WTC11 (cell line): ENCODE measurements around the gene HOXA10. TPM values are rescaled to one million over a fixed set of nuclear protein-coding genes. Genes with fewer than 3 reads are reported as not detected.

Experiments used
- ATAC-seq: fragments of 200-7000 bp; cut with Tn5 transposase; 2 replicates; pipeline ENCODE4 v1.10.0; 2021; ENCODE audit warnings: mild to moderate bottlenecking, moderate library complexity
- CTCF ChIA-PET: fragments of 300-600 bp; sonication (Branson Sonifier 250); formaldehyde crosslinking; loops from one replicate; lab custom pipeline; 2021; ENCODE audit warnings: antibody characterized with exemption; lab: Charles Lee
- POLR2A ChIA-PET: fragments of 350-600 bp; sonication (Branson Sonifier 250); formaldehyde crosslinking; loops from one replicate; lab custom pipeline; 2021; ENCODE audit warnings: antibody characterized with exemption; lab: Charles Lee
- DNase-seq: peaks from one replicate; pipeline ENCODE4 v3.0.0; 2021; ENCODE audit warnings: low spot score
- H3K27ac Mint-ChIP-seq: 2 replicates; pipeline ENCODE4 v1.8.0; 2021; ENCODE audit warnings: mixed read lengths
- H3K27me3 Mint-ChIP-seq: 2 replicates; pipeline ENCODE4 v1.8.0; 2021; ENCODE audit warnings: low read depth, mild to moderate bottlenecking, moderate library complexity, mixed read lengths
- H3K36me3 Mint-ChIP-seq: 2 replicates; pipeline ENCODE4 v1.8.0; 2021; ENCODE audit warnings: mixed read lengths
- H3K4me1 Mint-ChIP-seq: 2 replicates; pipeline ENCODE4 v1.8.0; 2022; ENCODE audit warnings: mixed read lengths
- H3K4me3 Mint-ChIP-seq: 2 replicates; pipeline ENCODE4 v1.8.0; 2021; ENCODE audit warnings: mild to moderate bottlenecking, moderate library complexity, mixed read lengths
- H3K9me3 Mint-ChIP-seq: 2 replicates; pipeline ENCODE4 v1.8.0; 2021; ENCODE audit warnings: mixed read lengths
- ATF1 ChIP-seq: sonication (generic); formaldehyde crosslinking; IDR thresholded peaks from 2 replicates; pipeline ENCODE4 v1.8.1; 2023; ENCODE audit warnings: mild to moderate bottlenecking, moderate library complexity, missing genetic modification reagents
- CBFB ChIP-seq: sonication (generic); formaldehyde crosslinking; IDR thresholded peaks from 2 replicates; pipeline ENCODE4 v1.8.1; 2022; ENCODE audit warnings: mild to moderate bottlenecking, low read depth, missing genetic modification reagents
- CDX4 ChIP-seq: fragments of 250-450 bp; sonication (Bioruptor Pico); IDR thresholded peaks from 2 replicates; pipeline ENCODE4 v1.9.0; 2021; ENCODE audit warnings: moderate library complexity, mild to moderate bottlenecking, inconsistent platforms, borderline replicate concordance
- ESRRA ChIP-seq: sonication (generic); formaldehyde crosslinking; IDR thresholded peaks from 2 replicates; pipeline ENCODE4 v1.8.1; 2022; ENCODE audit warnings: mild to moderate bottlenecking, missing genetic modification reagents, borderline replicate concordance
- MXD4 ChIP-seq: fragments of 250-450 bp; sonication (Bioruptor Pico); IDR thresholded peaks from 2 replicates; pipeline ENCODE4 v1.8.0; 2021; ENCODE audit warnings: mild to moderate bottlenecking, moderate library complexity, borderline replicate concordance
- NFATC4 ChIP-seq: fragments of 250-450 bp; sonication (Bioruptor Pico); IDR thresholded peaks from 2 replicates; pipeline ENCODE4 v1.9.0; 2021; ENCODE audit warnings: mild to moderate bottlenecking
- NR1H2 ChIP-seq: sonication (generic); formaldehyde crosslinking; IDR thresholded peaks from 2 replicates; pipeline ENCODE4 v1.9.0; 2021; ENCODE audit warnings: mild to moderate bottlenecking, moderate library complexity, missing genetic modification reagents
- NR2C2 ChIP-seq: sonication (generic); formaldehyde crosslinking; IDR thresholded peaks from 2 replicates; pipeline ENCODE4 v1.8.0; 2022; ENCODE audit warnings: mild to moderate bottlenecking, missing genetic modification reagents
- OVOL2 ChIP-seq: fragments of 250-450 bp; sonication (Bioruptor Pico); IDR thresholded peaks from 2 replicates; pipeline ENCODE4 v1.9.0; 2021; ENCODE audit warnings: mild to moderate bottlenecking, borderline replicate concordance
- RORB ChIP-seq: fragments of 250-450 bp; sonication (Bioruptor Pico); IDR thresholded peaks from 2 replicates; pipeline ENCODE4 v1.9.0; 2021; ENCODE audit warnings: mild to moderate bottlenecking
- SMAD3 ChIP-seq: sonication (generic); formaldehyde crosslinking; IDR thresholded peaks from 2 replicates; pipeline ENCODE4 v1.8.0; 2022; ENCODE audit warnings: missing genetic modification reagents, mild to moderate bottlenecking, borderline replicate concordance
- SMAD4 ChIP-seq: sonication (generic); formaldehyde crosslinking; IDR thresholded peaks from 2 replicates; pipeline ENCODE4 v1.8.0; 2022; ENCODE audit warnings: mild to moderate bottlenecking, missing genetic modification reagents
- TCF7 ChIP-seq: sonication (generic); formaldehyde crosslinking; IDR thresholded peaks from 2 replicates; pipeline ENCODE4 v1.8.0; 2022; ENCODE audit warnings: mild to moderate bottlenecking, low read depth, missing genetic modification reagents, moderate library complexity
- ZNF121 ChIP-seq: sonication (generic); formaldehyde crosslinking; IDR thresholded peaks from 2 replicates; pipeline ENCODE4 v1.8.0; 2023; ENCODE audit warnings: missing genetic modification reagents
- ZNF512 ChIP-seq: sonication (generic); formaldehyde crosslinking; IDR thresholded peaks from 2 replicates; pipeline ENCODE4 v1.8.1; 2022; ENCODE audit warnings: missing genetic modification reagents, borderline replicate concordance
- total RNA-seq: library from RNA; stranded (reverse); gene quantifications from 3 replicates; pipeline ENCODE4 v1.2.3, GENCODE V29; 2021
- TF ChIP-seq, protein P1 (sequence below): sonication (generic); formaldehyde crosslinking; IDR thresholded peaks from 2 replicates; pipeline ENCODE4 v1.8.1; 2022; ENCODE audit warnings: low read depth, mild to moderate bottlenecking, moderate library complexity, missing genetic modification reagents, borderline replicate concordance
- TF ChIP-seq, protein P2 (sequence below): sonication (generic); formaldehyde crosslinking; IDR thresholded peaks from 2 replicates; pipeline ENCODE4 v1.8.0; 2022; ENCODE audit warnings: missing genetic modification reagents
- TF ChIP-seq, protein P3 (sequence below): sonication (generic); formaldehyde crosslinking; IDR thresholded peaks from 2 replicates; pipeline ENCODE4 v1.8.1; 2023; ENCODE audit warnings: mild to moderate bottlenecking, moderate library complexity, missing genetic modification reagents
- TF ChIP-seq, protein P4 (sequence below): sonication (generic); formaldehyde crosslinking; IDR thresholded peaks from 2 replicates; pipeline ENCODE4 v1.8.0; 2023; ENCODE audit warnings: missing genetic modification reagents
- TF ChIP-seq, protein P5 (sequence below): fragments of 200-600 bp; IDR thresholded peaks from 2 replicates; pipeline ENCODE4 v1.8.0; 2022; ENCODE audit warnings: antibody characterized with exemption
- TF ChIP-seq, protein P6 (sequence below): fragments of 250-450 bp; sonication (Bioruptor Pico); IDR thresholded peaks from 2 replicates; pipeline ENCODE4 v1.9.0; 2021; ENCODE audit warnings: mild to moderate bottlenecking
- TF ChIP-seq, protein P7 (sequence below): sonication (generic); formaldehyde crosslinking; IDR thresholded peaks from 2 replicates; pipeline ENCODE4 v1.8.0; 2022; ENCODE audit warnings: mild to moderate bottlenecking, missing genetic modification reagents

HOXA10 gene
- total RNA-seq, 1 experiment from 2014 or later, result 0.07 TPM

DNA sequence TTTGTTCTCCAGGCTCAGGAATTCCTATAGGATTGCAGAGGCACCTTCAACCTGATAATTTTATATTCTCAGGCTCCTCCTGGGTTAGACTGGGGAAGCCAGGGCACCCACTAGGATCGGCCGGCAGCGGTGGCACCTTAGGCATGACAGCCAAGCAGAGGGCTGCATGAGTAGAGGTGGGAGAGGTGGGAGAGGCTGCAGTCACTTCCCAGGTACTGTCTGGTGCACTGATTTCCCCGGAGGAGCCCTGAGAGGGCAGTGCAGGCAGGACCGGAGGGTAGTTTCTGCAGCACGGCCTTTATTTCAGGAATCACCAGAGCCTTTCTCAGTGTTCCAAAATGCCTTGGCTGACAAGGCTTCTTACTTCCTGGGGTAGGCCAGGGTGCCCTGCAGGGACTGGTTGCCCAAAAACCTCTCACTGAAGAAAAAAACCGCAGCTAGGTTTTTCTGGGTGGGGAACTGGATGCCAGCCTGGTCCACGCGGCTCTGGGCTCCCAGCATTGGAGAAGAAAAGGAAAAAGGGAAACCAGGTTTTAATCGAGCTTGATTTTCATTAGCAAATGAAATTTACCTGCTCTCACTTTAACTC, 29.3 kb upstream of the HOXA10 start:
- no peaks in the 10 kb centered on the region for H3K36me3 Mint-ChIP-seq
- TF ChIP-seq TCF7 (CRISPR knock-in tag) (no peak), ZNF512 (CRISPR knock-in tag) (no peak), NR2C2 (CRISPR knock-in tag) (no peak), OVOL2 (no peak), SMAD3 (no peak), CBFB (CRISPR knock-in tag) (no peak), NFATC4 (CRISPR knock-in tag) (no peak), CDX4 (no peak)
- TF ChIP-seq, protein P1, sequence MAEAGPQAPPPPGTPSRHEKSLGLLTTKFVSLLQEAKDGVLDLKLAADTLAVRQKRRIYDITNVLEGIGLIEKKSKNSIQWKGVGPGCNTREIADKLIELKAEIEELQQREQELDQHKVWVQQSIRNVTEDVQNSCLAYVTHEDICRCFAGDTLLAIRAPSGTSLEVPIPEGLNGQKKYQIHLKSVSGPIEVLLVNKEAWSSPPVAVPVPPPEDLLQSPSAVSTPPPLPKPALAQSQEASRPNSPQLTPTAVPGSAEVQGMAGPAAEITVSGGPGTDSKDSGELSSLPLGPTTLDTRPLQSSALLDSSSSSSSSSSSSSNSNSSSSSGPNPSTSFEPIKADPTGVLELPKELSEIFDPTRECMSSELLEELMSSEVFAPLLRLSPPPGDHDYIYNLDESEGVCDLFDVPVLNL, result no peak
- TF ChIP-seq, protein P2, sequence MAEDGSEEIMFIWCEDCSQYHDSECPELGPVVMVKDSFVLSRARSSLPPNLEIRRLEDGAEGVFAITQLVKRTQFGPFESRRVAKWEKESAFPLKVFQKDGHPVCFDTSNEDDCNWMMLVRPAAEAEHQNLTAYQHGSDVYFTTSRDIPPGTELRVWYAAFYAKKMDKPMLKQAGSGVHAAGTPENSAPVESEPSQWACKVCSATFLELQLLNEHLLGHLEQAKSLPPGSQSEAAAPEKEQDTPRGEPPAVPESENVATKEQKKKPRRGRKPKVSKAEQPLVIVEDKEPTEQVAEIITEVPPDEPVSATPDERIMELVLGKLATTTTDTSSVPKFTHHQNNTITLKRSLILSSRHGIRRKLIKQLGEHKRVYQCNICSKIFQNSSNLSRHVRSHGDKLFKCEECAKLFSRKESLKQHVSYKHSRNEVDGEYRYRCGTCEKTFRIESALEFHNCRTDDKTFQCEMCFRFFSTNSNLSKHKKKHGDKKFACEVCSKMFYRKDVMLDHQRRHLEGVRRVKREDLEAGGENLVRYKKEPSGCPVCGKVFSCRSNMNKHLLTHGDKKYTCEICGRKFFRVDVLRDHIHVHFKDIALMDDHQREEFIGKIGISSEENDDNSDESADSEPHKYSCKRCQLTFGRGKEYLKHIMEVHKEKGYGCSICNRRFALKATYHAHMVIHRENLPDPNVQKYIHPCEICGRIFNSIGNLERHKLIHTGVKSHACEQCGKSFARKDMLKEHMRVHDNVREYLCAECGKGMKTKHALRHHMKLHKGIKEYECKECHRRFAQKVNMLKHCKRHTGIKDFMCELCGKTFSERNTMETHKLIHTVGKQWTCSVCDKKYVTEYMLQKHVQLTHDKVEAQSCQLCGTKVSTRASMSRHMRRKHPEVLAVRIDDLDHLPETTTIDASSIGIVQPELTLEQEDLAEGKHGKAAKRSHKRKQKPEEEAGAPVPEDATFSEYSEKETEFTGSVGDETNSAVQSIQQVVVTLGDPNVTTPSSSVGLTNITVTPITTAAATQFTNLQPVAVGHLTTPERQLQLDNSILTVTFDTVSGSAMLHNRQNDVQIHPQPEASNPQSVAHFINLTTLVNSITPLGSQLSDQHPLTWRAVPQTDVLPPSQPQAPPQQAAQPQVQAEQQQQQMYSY (CRISPR knock-in tag), result no peak
- peaks cover 96% of the 10 kb centered on the region for H3K27me3 Mint-ChIP-seq

GRCh38 chr7:27202862-27203134, 28.7 kb upstream of the HOXA10 start:
- POLR2A ChIA-PET, result no interaction called here
- Mint-ChIP-seq H3K4me1 (peaks cover 36% of the 10 kb centered on the region), H3K9me3 (no peaks in the 10 kb centered on the region), H3K36me3 (no peaks in the 10 kb centered on the region), H3K4me3 (no peak overlapping the region), H3K27ac (no peak overlapping the region), H3K27me3 (peaks cover 96% of the 10 kb centered on the region)
- TF ChIP-seq, protein P3, sequence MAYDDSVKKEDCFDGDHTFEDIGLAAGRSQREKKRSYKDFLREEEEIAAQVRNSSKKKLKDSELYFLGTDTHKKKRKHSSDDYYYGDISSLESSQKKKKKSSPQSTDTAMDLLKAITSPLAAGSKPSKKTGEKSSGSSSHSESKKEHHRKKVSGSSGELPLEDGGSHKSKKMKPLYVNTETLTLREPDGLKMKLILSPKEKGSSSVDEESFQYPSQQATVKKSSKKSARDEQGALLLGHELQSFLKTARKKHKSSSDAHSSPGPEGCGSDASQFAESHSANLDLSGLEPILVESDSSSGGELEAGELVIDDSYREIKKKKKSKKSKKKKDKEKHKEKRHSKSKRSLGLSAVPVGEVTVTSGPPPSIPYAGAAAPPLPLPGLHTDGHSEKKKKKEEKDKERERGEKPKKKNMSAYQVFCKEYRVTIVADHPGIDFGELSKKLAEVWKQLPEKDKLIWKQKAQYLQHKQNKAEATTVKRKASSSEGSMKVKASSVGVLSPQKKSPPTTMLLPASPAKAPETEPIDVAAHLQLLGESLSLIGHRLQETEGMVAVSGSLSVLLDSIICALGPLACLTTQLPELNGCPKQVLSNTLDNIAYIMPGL (CRISPR knock-in tag), result no peak
- TF ChIP-seq ESRRA (CRISPR knock-in tag), result no peak
- TF ChIP-seq, protein P4, sequence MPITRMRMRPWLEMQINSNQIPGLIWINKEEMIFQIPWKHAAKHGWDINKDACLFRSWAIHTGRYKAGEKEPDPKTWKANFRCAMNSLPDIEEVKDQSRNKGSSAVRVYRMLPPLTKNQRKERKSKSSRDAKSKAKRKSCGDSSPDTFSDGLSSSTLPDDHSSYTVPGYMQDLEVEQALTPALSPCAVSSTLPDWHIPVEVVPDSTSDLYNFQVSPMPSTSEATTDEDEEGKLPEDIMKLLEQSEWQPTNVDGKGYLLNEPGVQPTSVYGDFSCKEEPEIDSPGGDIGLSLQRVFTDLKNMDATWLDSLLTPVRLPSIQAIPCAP (CRISPR knock-in tag), result no peak
- TF ChIP-seq OVOL2, result no peak
- TF ChIP-seq MXD4 (CRISPR knock-in tag), result no peak
- TF ChIP-seq NFATC4 (CRISPR knock-in tag), result no peak
- no peak for TF ChIP-seq ZNF121
- no peak for TF ChIP-seq ATF1 (CRISPR knock-in tag)
- TF ChIP-seq, protein P5, sequence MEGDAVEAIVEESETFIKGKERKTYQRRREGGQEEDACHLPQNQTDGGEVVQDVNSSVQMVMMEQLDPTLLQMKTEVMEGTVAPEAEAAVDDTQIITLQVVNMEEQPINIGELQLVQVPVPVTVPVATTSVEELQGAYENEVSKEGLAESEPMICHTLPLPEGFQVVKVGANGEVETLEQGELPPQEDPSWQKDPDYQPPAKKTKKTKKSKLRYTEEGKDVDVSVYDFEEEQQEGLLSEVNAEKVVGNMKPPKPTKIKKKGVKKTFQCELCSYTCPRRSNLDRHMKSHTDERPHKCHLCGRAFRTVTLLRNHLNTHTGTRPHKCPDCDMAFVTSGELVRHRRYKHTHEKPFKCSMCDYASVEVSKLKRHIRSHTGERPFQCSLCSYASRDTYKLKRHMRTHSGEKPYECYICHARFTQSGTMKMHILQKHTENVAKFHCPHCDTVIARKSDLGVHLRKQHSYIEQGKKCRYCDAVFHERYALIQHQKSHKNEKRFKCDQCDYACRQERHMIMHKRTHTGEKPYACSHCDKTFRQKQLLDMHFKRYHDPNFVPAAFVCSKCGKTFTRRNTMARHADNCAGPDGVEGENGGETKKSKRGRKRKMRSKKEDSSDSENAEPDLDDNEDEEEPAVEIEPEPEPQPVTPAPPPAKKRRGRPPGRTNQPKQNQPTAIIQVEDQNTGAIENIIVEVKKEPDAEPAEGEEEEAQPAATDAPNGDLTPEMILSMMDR, result no peak
- TF ChIP-seq NR1H2 (CRISPR knock-in tag), result no peak
- no peak for TF ChIP-seq RORB (CRISPR knock-in tag)
- TF ChIP-seq, protein P6, sequence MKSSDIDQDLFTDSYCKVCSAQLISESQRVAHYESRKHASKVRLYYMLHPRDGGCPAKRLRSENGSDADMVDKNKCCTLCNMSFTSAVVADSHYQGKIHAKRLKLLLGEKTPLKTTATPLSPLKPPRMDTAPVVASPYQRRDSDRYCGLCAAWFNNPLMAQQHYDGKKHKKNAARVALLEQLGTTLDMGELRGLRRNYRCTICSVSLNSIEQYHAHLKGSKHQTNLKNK (CRISPR knock-in tag), result no peak
- TF ChIP-seq SMAD4 (CRISPR knock-in tag), result no peak
- TF ChIP-seq, protein P7, sequence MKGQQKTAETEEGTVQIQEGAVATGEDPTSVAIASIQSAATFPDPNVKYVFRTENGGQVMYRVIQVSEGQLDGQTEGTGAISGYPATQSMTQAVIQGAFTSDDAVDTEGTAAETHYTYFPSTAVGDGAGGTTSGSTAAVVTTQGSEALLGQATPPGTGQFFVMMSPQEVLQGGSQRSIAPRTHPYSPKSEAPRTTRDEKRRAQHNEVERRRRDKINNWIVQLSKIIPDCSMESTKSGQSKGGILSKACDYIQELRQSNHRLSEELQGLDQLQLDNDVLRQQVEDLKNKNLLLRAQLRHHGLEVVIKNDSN (CRISPR knock-in tag), result no peak
- ATAC-seq (no peak), DNase-seq (no peak)
- CTCF ChIA-PET, result interaction anchor here (2.8 kb wide), 1 partner anchor 23 kb away, joined by 14 read pairs; no protein-coding TSS in a partner anchor

More for the DNA sequence above, 29.3 kb upstream of the HOXA10 start:
- Mint-ChIP-seq H3K4me3 (no peak overlapping the region), H3K4me1 (peaks cover 36% of the 10 kb centered on the region), H3K9me3 (no peaks in the 10 kb centered on the region), H3K27ac (no peak overlapping the region)
- ChIA-PET POLR2A (no interaction called here), CTCF (interaction anchor here (2.8 kb wide), 1 partner anchor 24 kb away, joined by 14 read pairs; no protein-coding TSS in a partner anchor)
- DNase-seq (no peak), ATAC-seq (no peak)
